Left ventricle myocardium inferior (tissue), 1 donor: ENCODE data around the gene DAPK3. TPM values are rescaled to one million over a fixed set of nuclear protein-coding genes. Genes with fewer than 3 reads are reported as not detected.

ENCODE experiments used
- DNase-seq: peaks from one replicate; pipeline ENCODE4 v3.0.0-alpha.2; 2020
- H3K27ac ChIP-seq: fragments of 200-600 bp; replicated peaks from 2 replicates; pipeline ENCODE4 v1.8.0; 2021
- H3K27me3 ChIP-seq: fragments of 200-600 bp; 2 replicates; pipeline ENCODE4 v1.8.0; 2021; ENCODE audit warnings: low read depth
- H3K36me3 ChIP-seq: fragments of 200-600 bp; 2 replicates; pipeline ENCODE4 v1.8.0; 2021
- H3K4me1 ChIP-seq: fragments of 200-600 bp; 2 replicates; pipeline ENCODE4 v1.8.0; 2021
- H3K4me3 ChIP-seq: fragments of 200-600 bp; 2 replicates; pipeline ENCODE4 v1.8.0; 2021; ENCODE audit warnings: mild to moderate bottlenecking, moderate library complexity
- H3K9me3 ChIP-seq: fragments of 200-600 bp; replicated peaks from 2 replicates; pipeline ENCODE4 v1.8.0; 2021
- CTCF ChIP-seq: fragments of 200-600 bp; IDR thresholded peaks from 2 replicates; pipeline ENCODE4 v1.8.0; 2021; ENCODE audit warnings: antibody characterized with exemption, mild to moderate bottlenecking, borderline replicate concordance
- intact Hi-C: fragments of 100-400 bp; cut with micrococcal nuclease; formaldehyde crosslinking; loops from one replicate; pipeline ENCODE4 v1.11.0; 2022
- total RNA-seq: library from RNA; stranded (reverse); fragmentation: NEBNext Ultra II Directional; extraction: Animal tissue kit (Norgen Biotek cat#: 25700); gene quantifications from one replicate; pipeline ENCODE4 v1.2.1, GENCODE V29; 2021
- donor health status: DM: no; HTN: yes; CAD: no; lungs with severe emphysema.

Gene DAPK3
- total RNA-seq, 1 donor from 2014 or later, result 74.6 TPM

- peak overlapping the region; percentile 88 for H3K4me3 ChIP-seq
- DNase-seq, result no peak
- intact Hi-C loops, result loop anchor here (10.0 kb wide), 1 partner anchor 150 kb away; no protein-coding TSS in a partner anchor
- no peaks in the 10 kb centered on the region for H3K9me3 ChIP-seq
- peaks cover 70% of the 10 kb centered on the region for H3K4me1 ChIP-seq
- no peaks in the 10 kb centered on the region for H3K27me3 ChIP-seq
- no peak for TF ChIP-seq CTCF
- H3K27ac ChIP-seq, result peak overlapping the region; percentile 93
- peaks cover 50% of the 10 kb centered on the region for H3K36me3 ChIP-seq
Observed at GRCh38 chr19:3984584-3984907, 13.6 kb upstream of the DAPK3 start.

GRCh38 chr19:3983936-3984583 is 13.2 kb upstream of the DAPK3 start:
- Histone ChIP-seq H3K9me3 (no peaks in the 10 kb centered on the region), H3K27ac (peak overlapping the region; percentile 93), H3K36me3 (peaks cover 55% of the 10 kb centered on the region), H3K4me1 (peaks cover 70% of the 10 kb centered on the region), H3K4me3 (peak overlapping the region; percentile 88), H3K27me3 (no peaks in the 10 kb centered on the region)
- DNase-seq, result no peak
- no peak for TF ChIP-seq CTCF
- intact Hi-C loops, result loop anchor here (10.0 kb wide), 1 partner anchor 151 kb away; no protein-coding TSS in a partner anchor

GRCh38 chr19:3983542-3983914 is 12.6 kb upstream of the DAPK3 start:
- H3K27ac ChIP-seq, result peak overlapping the region; percentile 93
- peaks cover 60% of the 10 kb centered on the region for H3K36me3 ChIP-seq
- TF ChIP-seq CTCF, result no peak
- H3K4me3 ChIP-seq, result peak overlapping the region; percentile 88
- H3K4me1 ChIP-seq, result peaks cover 70% of the 10 kb centered on the region
- no peak for DNase-seq
- no peaks in the 10 kb centered on the region for H3K27me3 ChIP-seq
- H3K9me3 ChIP-seq, result no peaks in the 10 kb centered on the region
- intact Hi-C loops, result loop anchor here (10.0 kb wide), 1 partner anchor 151 kb away; no protein-coding TSS in a partner anchor

GRCh38 chr19:3982701-3983541 is 12.0 kb upstream of the DAPK3 start:
- Histone ChIP-seq H3K36me3 (peaks cover 66% of the 10 kb centered on the region), H3K4me1 (peaks cover 68% of the 10 kb centered on the region), H3K27me3 (no peaks in the 10 kb centered on the region), H3K9me3 (no peaks in the 10 kb centered on the region), H3K27ac (peak overlapping the region; percentile 93), H3K4me3 (peak overlapping the region; percentile 88)
- TF ChIP-seq CTCF, result no peak
- intact Hi-C loops, result loop anchor here (10.0 kb wide), 1 partner anchor 152 kb away; no protein-coding TSS in a partner anchor
- no peak for DNase-seq

- no peaks in the 10 kb centered on the region for H3K9me3 ChIP-seq
- DNase-seq, result no peak
- no peaks in the 10 kb centered on the region for H3K27me3 ChIP-seq
- TF ChIP-seq CTCF, result no peak
- peaks cover 75% of the 10 kb centered on the region for H3K36me3 ChIP-seq
- no peak overlapping the region for H3K4me3 ChIP-seq
- H3K4me1 ChIP-seq, result peaks cover 64% of the 10 kb centered on the region
- intact Hi-C loops, result loop anchor here (10.0 kb wide), 1 partner anchor 153 kb away; no protein-coding TSS in a partner anchor
- H3K27ac ChIP-seq, result no peak overlapping the region
Observed at GRCh38 chr19:3981736-3982681, 11.1 kb upstream of the DAPK3 start.
